Liver (tissue), 9 donors: ENCODE measurements around the gene QPCT. TPM values are rescaled to one million over a fixed set of nuclear protein-coding genes. Genes with fewer than 3 reads are reported as not detected.
A peak's percentile ranks its signal among the peaks of the same experiment; 100 is the strongest.

ENCODE experiments used
- DNase-seq: peaks from one replicate; pipeline ENCODE4 v3.0.0-alpha.2; 2017; ENCODE audit warnings: low spot score
- H3K27ac ChIP-seq, 2 donors: one replicate each; pipeline ENCODE4 v1.7.0; 2013; ENCODE audit warnings: inconsistent platforms in 2 of 2, low read length in 2 of 2, control low read depth in 1 of 2, low read depth in 1 of 2, mild to moderate bottlenecking in 1 of 2
- H3K27me3 ChIP-seq, 4 donors: one replicate each; pipeline versions ENCODE4 v1.6.1 to v1.7.0; 2013; ENCODE audit warnings: low read length in 3 of 4, inconsistent platforms in 1 of 4, mild to moderate bottlenecking in 1 of 4, moderate library complexity in 1 of 4; ENCODE audit not compliant: control insufficient read depth in 4 of 4, insufficient read depth in 4 of 4
- H3K36me3 ChIP-seq, 4 donors: one replicate each; pipeline versions ENCODE4 v1.6.1 to v1.7.0; 2013; ENCODE audit warnings: low read length in 3 of 4, mild to moderate bottlenecking in 3 of 4, low read depth in 1 of 4, moderate library complexity in 1 of 4; ENCODE audit not compliant: control insufficient read depth in 4 of 4, insufficient read depth in 3 of 4
- H3K4me1 ChIP-seq, 4 donors: one replicate each; pipeline versions ENCODE4 v1.6.1 to v1.7.0; 2013; ENCODE audit warnings: low read length in 3 of 4, mild to moderate bottlenecking in 3 of 4, moderate library complexity in 1 of 4; ENCODE audit not compliant: control insufficient read depth in 4 of 4, insufficient read depth in 4 of 4
- H3K4me3 ChIP-seq, 3 donors: one replicate each; pipeline versions ENCODE4 v1.6.1 to v1.7.0; 2013; ENCODE audit warnings: low read length in 3 of 3, control low read depth in 1 of 3, low read depth in 1 of 3, mild to moderate bottlenecking in 1 of 3
- H3K9ac ChIP-seq, 2 donors: one replicate each; pipeline ENCODE4 v1.7.0; 2013; ENCODE audit warnings: low read length in 2 of 2, mild to moderate bottlenecking in 2 of 2, moderate library complexity in 2 of 2, control low read depth in 1 of 2, low read depth in 1 of 2
- H3K9me3 ChIP-seq, 4 donors: one replicate each; pipeline versions ENCODE4 v1.6.1 to v1.7.0; 2013; ENCODE audit warnings: low read length in 3 of 4; ENCODE audit not compliant: control insufficient read depth in 4 of 4
- ATF3 ChIP-seq: IDR thresholded peaks from 2 replicates; pipeline ENCODE4 v1.6.1; 2016; ENCODE audit warnings: antibody characterized with exemption
- CTCF ChIP-seq: fragments of 150-350 bp; IDR thresholded peaks from 2 replicates; pipeline ENCODE4 v1.5.1; 2017; ENCODE audit warnings: improper control_type of control experiment, low read depth, low read length; ENCODE audit not compliant: missing input control
- EGR1 ChIP-seq, 2 donors: IDR thresholded peaks; 2 replicates each; pipeline ENCODE4 v1.6.1; 2016 to 2018; ENCODE audit warnings: antibody characterized with exemption in 2 of 2, low read depth in 2 of 2
- FOXA1 ChIP-seq: IDR thresholded peaks from 2 replicates; pipeline ENCODE4 v1.6.1; 2016; ENCODE audit warnings: antibody characterized with exemption
- FOXA2 ChIP-seq: IDR thresholded peaks from 2 replicates; pipeline ENCODE4 v1.6.1; 2016; ENCODE audit warnings: antibody characterized with exemption
- GABPA ChIP-seq, 2 donors: IDR thresholded peaks in 1 of 2; conservative IDR thresholded peaks in 1 of 2; 2 replicates each; pipeline ENCODE4 v1.6.1; 2016; ENCODE audit warnings: antibody characterized with exemption in 2 of 2, mild to moderate bottlenecking in 1 of 2, moderate library complexity in 1 of 2
- HNF4A ChIP-seq, 2 donors: conservative IDR thresholded peaks; 2 replicates each; pipeline ENCODE4 v1.6.1; 2016; ENCODE audit warnings: antibody characterized with exemption in 2 of 2, mild to moderate bottlenecking in 2 of 2
- JUND ChIP-seq, 2 donors: IDR thresholded peaks; 2 replicates each; pipeline ENCODE4 v1.6.1; 2016; ENCODE audit warnings: antibody characterized with exemption in 2 of 2
- MAX ChIP-seq: IDR thresholded peaks from 2 replicates; pipeline ENCODE4 v1.6.1; 2016; ENCODE audit warnings: antibody characterized with exemption
- NR2F2 ChIP-seq: IDR thresholded peaks from 2 replicates; pipeline ENCODE4 v1.6.1; 2016; ENCODE audit warnings: antibody characterized with exemption
- RAD21 ChIP-seq, 2 donors: IDR thresholded peaks; 2 replicates each; pipeline ENCODE4 v1.6.1; 2016; ENCODE audit warnings: antibody characterized with exemption in 2 of 2, mild to moderate bottlenecking in 2 of 2
- RXRA ChIP-seq, 2 donors: IDR thresholded peaks; 2 replicates each; pipeline ENCODE4 v1.6.1; 2017 to 2018; ENCODE audit warnings: antibody characterized with exemption in 2 of 2, mild to moderate bottlenecking in 1 of 2
- SP1 ChIP-seq: IDR thresholded peaks from 2 replicates; pipeline ENCODE4 v1.6.1; 2018; ENCODE audit warnings: antibody characterized with exemption, mild to moderate bottlenecking
- TAF1 ChIP-seq: conservative IDR thresholded peaks from 2 replicates; pipeline ENCODE4 v1.6.1; 2016; ENCODE audit warnings: antibody characterized with exemption, mild to moderate bottlenecking
- YY1 ChIP-seq: IDR thresholded peaks from 2 replicates; pipeline ENCODE4 v1.6.1; 2016; ENCODE audit warnings: antibody characterized with exemption, mild to moderate bottlenecking
- ZBTB33 ChIP-seq: IDR thresholded peaks from 2 replicates; pipeline ENCODE4 v1.6.1; 2016; ENCODE audit warnings: antibody characterized with exemption
- WGBS: extraction: QIAGEN DNeasy Blood & Tissue Kit; methylation state at CpG from one replicate; pipeline ENCODE4 v1.1.7; 2013; 5-methylcytosine and 5-hydroxymethylcytosine counted together
- polyA plus RNA-seq, 2 donors: library from polyadenylated mRNA; stranded (reverse) in 1 of 2; unstranded in 1 of 2; fragments of 200-250 nt in 1 of 2; fragments of >200 nt in 1 of 2; fragmentation: Nextera tagmentation in 1 of 2; extraction: Ambion mirVana in 1 of 2; gene quantifications; one replicate each; pipeline versions ENCODE4 v1.2.1 to v1.2.3, GENCODE V29; 2013 to 2015
- total RNA-seq, 2 donors: library from RNA; depleted of rRNA; stranded (reverse); fragments of >200 nt; gene quantifications; one replicate each; pipeline ENCODE4 v1.2.3, GENCODE V29; 2014
- donor health status: healthy.
- donor health status: healthy.
- donor health status: healthy.
- donor health status: healthy.
- donor health status: healthy.

Gene QPCT
- total and polyA plus RNA-seq, 4 donors: 0.61 to 3.0 (median 1.2) TPM

- TF ChIP-seq ZBTB33 (no peak), FOXA2 (no peak)
Observed at GRCh38 chr2:37388074-37388473, 43.6 kb downstream of the QPCT start (continued).

- no peak for TF ChIP-seq RAD21 (IDR thresholded peaks at IDR 0.05)
- TF ChIP-seq JUND (IDR thresholded peaks at IDR 0.05): no peak
- TF ChIP-seq HNF4A (conservative IDR thresholded peaks at IDR 0.05): no peak
- no peak for TF ChIP-seq SP1
- TF ChIP-seq GABPA (IDR thresholded peaks at IDR 0.05 in 1 of 2, conservative IDR thresholded peaks at IDR 0.05 in 1 of 2): no peak
- no peak for TF ChIP-seq YY1
- no peak for TF ChIP-seq FOXA1
- no peak for TF ChIP-seq MAX
- no peak for TF ChIP-seq ATF3
- H3K4me3 ChIP-seq: no peak overlapping the region
- H3K36me3 ChIP-seq: no peaks in the 10 kb centered on the region
- no peaks in the 10 kb centered on the region for H3K9me3 ChIP-seq
- no peak for DNase-seq
- no peaks in the 10 kb centered on the region for H3K27me3 ChIP-seq
- H3K4me1 ChIP-seq: no peaks in the 10 kb centered on the region
- no peak overlapping the region for H3K9ac ChIP-seq
- no peak overlapping the region for H3K27ac ChIP-seq
Observed at GRCh38 chr2:37389395-37389794, 45.0 kb downstream of the QPCT start.

- no peaks in the 10 kb centered on the region for H3K9me3 ChIP-seq
- no peak overlapping the region for H3K9ac ChIP-seq
- no peaks in the 10 kb centered on the region for H3K27me3 ChIP-seq
- DNase-seq: no peak
- TF ChIP-seq JUND (IDR thresholded peaks at IDR 0.05) (peak in 1 of 2 donors; percentile 21), FOXA2 (no peak)
- no peak overlapping the region for H3K4me3 ChIP-seq
- H3K27ac ChIP-seq: no peak overlapping the region
- no peaks in the 10 kb centered on the region for H3K4me1 ChIP-seq
- 74% methylated on average over 5 of the region's 5 CpGs for WGBS
- H3K36me3 ChIP-seq: no peaks in the 10 kb centered on the region
Observed at GRCh38 chr2:37389989-37390765, 45.7 kb downstream of the QPCT start.

GRCh38 chr2:37390777-37391176 is 46.3 kb downstream of the QPCT start:
- no peaks in the 10 kb centered on the region for H3K9me3 ChIP-seq
- no peak for DNase-seq
- H3K27me3 ChIP-seq: no peaks in the 10 kb centered on the region
- H3K9ac ChIP-seq: no peak overlapping the region
- no peak overlapping the region for H3K4me3 ChIP-seq
- WGBS: 62% methylated on average over 2 of the region's 2 CpGs
- no peak overlapping the region for H3K27ac ChIP-seq
- no peaks in the 10 kb centered on the region for H3K4me1 ChIP-seq
- no peaks in the 10 kb centered on the region for H3K36me3 ChIP-seq
- TF ChIP-seq FOXA2 (no peak), ZBTB33 (no peak), NR2F2 (no peak), YY1 (no peak), CTCF (no peak), RXRA (IDR thresholded peaks at IDR 0.05) (no peak), EGR1 (IDR thresholded peaks at IDR 0.05; ENCODE audit: low read depth in 2 of 2) (no peak), FOXA1 (no peak), SP1 (no peak), MAX (no peak), HNF4A (conservative IDR thresholded peaks at IDR 0.05) (no peak), GABPA (IDR thresholded peaks at IDR 0.05 in 1 of 2, conservative IDR thresholded peaks at IDR 0.05 in 1 of 2) (no peak), ATF3 (no peak), TAF1 (no peak)
